Measurements from ENCODE around the gene ZNF207. TPM values are rescaled to one million over a fixed set of nuclear protein-coding genes. Genes with fewer than 3 reads are reported as not detected.
"Not testable (repeated sequence)": the region's sequence is repeated elsewhere in the genome, so short reads cannot be mapped to it uniquely, and the experiment has no call there.

Gene ZNF207
- total and polyA plus RNA-seq, 5 experiments from 2014 or later, result 120 to 287 (median 137) TPM

GRCh38 chr17:32357615-32358014 is 7.7 kb downstream of the ZNF207 start:
- no peak overlapping the region for H3K4me3 Mint-ChIP-seq
- peaks cover 0 to 91% (median 35%) of the 10 kb centered on the region in 3 donors for H3K36me3 Mint-ChIP-seq
- ATAC-seq, result no peak
- no peak overlapping the region for H3K27ac Mint-ChIP-seq
- POLR2A ChIA-PET, result interaction anchor here (0.7 kb wide), 1 partner anchor 56 kb away, joined by 4 read pairs; no protein-coding TSS in a partner anchor
- H3K27me3 Mint-ChIP-seq, result no peaks in the 10 kb centered on the region
- peaks cover 22 to 73% (median 60%) of the 10 kb centered on the region in 4 donors for H3K4me1 Mint-ChIP-seq
- H3K9me3 Mint-ChIP-seq, result no peaks in the 10 kb centered on the region
- DNase-seq, result no peak

GRCh38 chr17:32361270-32361669 is 11.3 kb downstream of the ZNF207 start:
- Mint-ChIP-seq H3K4me1 (peaks cover 9 to 62% (median 42%) of the 10 kb centered on the region in 4 donors), H3K36me3 (peaks cover 0 to 93% (median 35%) of the 10 kb centered on the region in 3 donors), H3K9me3 (no peaks in the 10 kb centered on the region), H3K27me3 (no peaks in the 10 kb centered on the region), H3K4me3 (no peak overlapping the region), H3K27ac (no peak overlapping the region)
- no peak for ATAC-seq
- DNase-seq, result no peak
- POLR2A ChIA-PET, result no interaction called here

- Mint-ChIP-seq H3K9me3 (no peaks in the 10 kb centered on the region), H3K27me3 (no peaks in the 10 kb centered on the region), H3K4me3 (no peak overlapping the region), H3K36me3 (peaks cover 0 to 95% (median 7%) of the 10 kb centered on the region in 3 donors), H3K4me1 (peaks cover 6 to 33% (median 20%) of the 10 kb centered on the region in 4 donors), H3K27ac (peak overlapping the region in 1 of 10 donors; percentile 12)
- ATAC-seq (no peak), DNase-seq (no peak)
- POLR2A ChIA-PET, result interaction anchor here (0.6 to 1.0 kb wide), 3 partner anchors 20 to 65 kb away, joined by 3 read pairs; partner anchors contain the start of gene C17orf75
Observed at GRCh38 chr17:32370426-32370825, 20.5 kb downstream of the ZNF207 start.

- Mint-ChIP-seq H3K27ac (peak overlapping the region in 5 of 10 donors; percentile 7 to 82 (median 37)), H3K4me1 (peaks cover 0 to 6% (median 5%) of the 10 kb centered on the region in 4 donors), H3K36me3 (peaks cover 0 to 51% (median 13%) of the 10 kb centered on the region in 3 donors), H3K4me3 (no peak overlapping the region), H3K27me3 (no peaks in the 10 kb centered on the region), H3K9me3 (peaks cover 0 to 9% (median 0%) of the 10 kb centered on the region in 9 donors)
- DNase-seq, result no peak
- POLR2A ChIA-PET, result no interaction called here
- ATAC-seq, result no peak
Observed at GRCh38 chr17:32382526-32383223, 32.7 kb downstream of the ZNF207 start.

- Mint-ChIP-seq H3K27me3 (no peaks in the 10 kb centered on the region), H3K4me1 (peaks cover 0 to 6% (median 5%) of the 10 kb centered on the region in 4 donors), H3K36me3 (peaks cover 0 to 39% (median 8%) of the 10 kb centered on the region in 3 donors), H3K4me3 (no peak overlapping the region), H3K27ac (peak overlapping the region in 4 of 10 donors; percentile 6 to 72 (median 8)), H3K9me3 (peaks cover 0 to 9% (median 0%) of the 10 kb centered on the region in 9 donors)
- DNase-seq, result no peak
- POLR2A ChIA-PET, result no interaction called here
- ATAC-seq, result peak in 1 of 2 donors; percentile 6
Observed at GRCh38 chr17:32383926-32384434, 34.0 kb downstream of the ZNF207 start.

GRCh38 chr17:32385121-32385520 is 35.2 kb downstream of the ZNF207 start:
- Mint-ChIP-seq H3K36me3 (peaks cover 0 to 33% (median 6%) of the 10 kb centered on the region in 3 donors), H3K9me3 (peaks cover 0 to 9% (median 0%) of the 10 kb centered on the region in 9 donors), H3K27me3 (no peaks in the 10 kb centered on the region), H3K4me3 (no peak overlapping the region), H3K27ac (peak overlapping the region in 4 of 10 donors; percentile 13 to 82 (median 48)), H3K4me1 (peaks cover 0 to 8% (median 5%) of the 10 kb centered on the region in 4 donors)
- ATAC-seq (no peak), DNase-seq (no peak)
- POLR2A ChIA-PET, result no interaction called here

- peak overlapping the region in 2 of 10 donors; percentile 15 for H3K27ac Mint-ChIP-seq
- POLR2A ChIA-PET, result no interaction called here
- no peak for ATAC-seq
- peaks cover 0 to 24% (median 6%) of the 10 kb centered on the region in 3 donors for H3K36me3 Mint-ChIP-seq
- H3K4me3 Mint-ChIP-seq, result no peak overlapping the region
- no peak for DNase-seq
- H3K9me3 Mint-ChIP-seq, result peaks cover 0 to 9% (median 0%) of the 10 kb centered on the region in 9 donors
- H3K27me3 Mint-ChIP-seq, result no peaks in the 10 kb centered on the region
- H3K4me1 Mint-ChIP-seq, result peaks cover 0 to 8% (median 5%) of the 10 kb centered on the region in 4 donors
Observed at GRCh38 chr17:32385971-32386370, 36.0 kb downstream of the ZNF207 start.

GRCh38 chr17:32386844-32387243 is 36.9 kb downstream of the ZNF207 start:
- Mint-ChIP-seq H3K4me1 (peaks cover 0 to 8% (median 5%) of the 10 kb centered on the region in 4 donors), H3K36me3 (peaks cover 0 to 16% (median 4%) of the 10 kb centered on the region in 3 donors), H3K4me3 (no peak overlapping the region), H3K27me3 (no peaks in the 10 kb centered on the region), H3K9me3 (peaks cover 0 to 9% (median 0%) of the 10 kb centered on the region in 9 donors), H3K27ac (peak overlapping the region in 4 of 10 donors; percentile 11 to 73 (median 20))
- ATAC-seq, result no peak
- POLR2A ChIA-PET, result no interaction called here
- no peak for DNase-seq

- DNase-seq, H3K27ac Mint-ChIP-seq, H3K27me3 Mint-ChIP-seq, POLR2A ChIA-PET, H3K4me1 Mint-ChIP-seq, ATAC-seq, H3K4me3 Mint-ChIP-seq, H3K9me3 Mint-ChIP-seq, H3K36me3 Mint-ChIP-seq: not testable (repeated sequence)
Observed at GRCh38 chr17:32388128-32388527, 38.2 kb downstream of the ZNF207 start.

GRCh38 chr17:32388613-32389459 is 38.9 kb downstream of the ZNF207 start:
- Mint-ChIP-seq H3K36me3 (peaks cover 0 to 3% (median 0%) of the 10 kb centered on the region in 3 donors), H3K4me1 (peaks cover 0 to 9% (median 5%) of the 10 kb centered on the region in 4 donors), H3K9me3 (no peaks in the 10 kb centered on the region), H3K27me3 (no peaks in the 10 kb centered on the region), H3K27ac (peak overlapping the region in 2 of 10 donors; percentile 33 to 34), H3K4me3 (peak overlapping the region in 1 of 10 donors; percentile 14)
- DNase-seq (no peak), ATAC-seq (no peak)
- POLR2A ChIA-PET, result no interaction called here

GRCh38 chr17:32393904-32394303 is 43.9 kb downstream of the ZNF207 start:
- Mint-ChIP-seq H3K4me1 (peaks cover 4 to 10% (median 6%) of the 10 kb centered on the region in 4 donors), H3K4me3 (no peak overlapping the region), H3K27ac (peak overlapping the region in 3 of 10 donors; percentile 38 to 72 (median 40)), H3K9me3 (no peaks in the 10 kb centered on the region), H3K36me3 (peaks cover 0 to 7% (median 4%) of the 10 kb centered on the region in 3 donors), H3K27me3 (no peaks in the 10 kb centered on the region)
- POLR2A ChIA-PET, result interaction anchor here (0.7 kb wide), 1 partner anchor 28 kb away, joined by 4 read pairs; no protein-coding TSS in a partner anchor
- ATAC-seq (no peak), DNase-seq (no peak)

GRCh38 chr17:32396343-32396742 is 46.4 kb downstream of the ZNF207 start:
- H3K27me3 Mint-ChIP-seq, result no peaks in the 10 kb centered on the region
- no peak for DNase-seq
- H3K9me3 Mint-ChIP-seq, result no peaks in the 10 kb centered on the region
- H3K4me3 Mint-ChIP-seq, result no peak overlapping the region
- ATAC-seq, result no peak
- POLR2A ChIA-PET, result no interaction called here
- peaks cover 0 to 4% (median 4%) of the 10 kb centered on the region in 3 donors for H3K36me3 Mint-ChIP-seq
- H3K27ac Mint-ChIP-seq, result peak overlapping the region in 1 of 10 donors; percentile 62
- peaks cover 9 to 22% (median 13%) of the 10 kb centered on the region in 4 donors for H3K4me1 Mint-ChIP-seq

Data from naive thymus-derived CD8-positive, alpha-beta T cell (primary cell).